ENCODE data around the gene KRTAP24-1. TPM values are rescaled to one million over a fixed set of nuclear protein-coding genes. Genes with fewer than 3 reads are reported as not detected.

The KRTAP24-1 gene
- polyA plus RNA-seq, 1 of the 3 experiments (the other 2 are of a cell fraction) = not detected

DNA sequence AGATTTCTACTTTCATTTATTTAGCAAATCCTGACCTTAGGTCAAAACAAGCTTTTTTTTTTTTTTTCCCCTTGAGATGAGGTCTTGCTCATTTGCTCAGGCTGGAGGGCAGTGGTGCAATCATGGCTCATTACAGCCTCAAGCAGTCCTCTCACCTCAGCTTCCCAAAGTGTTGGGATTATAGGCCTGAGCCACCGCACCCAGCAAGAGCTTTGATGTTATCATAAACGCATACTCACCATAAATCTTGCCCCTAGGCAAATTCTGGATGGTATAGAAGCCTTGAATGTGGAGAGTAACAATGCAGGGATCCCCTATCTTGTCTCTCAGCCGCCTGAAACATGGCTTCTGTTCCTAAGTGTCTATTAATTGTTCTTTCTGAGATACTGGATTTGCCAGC, 42.1 kb downstream of the KRTAP24-1 start:
- H3K27ac ChIP-seq (ENCODE audit: low read depth in 2 of 2, low read length in 1 of 2) = no peak overlapping the region
- 4% methylated on average over 3 of the region's 3 CpGs for WGBS (ENCODE audit: low lambda C conversion rate)
- no peaks in the 10 kb centered on the region for H3K4me1 ChIP-seq (ENCODE audit: control insufficient read depth in 1 of 2, insufficient read depth in 2 of 2, low read depth in 1 of 2, low read length in 1 of 2)
- no peaks in the 10 kb centered on the region for H3F3A ChIP-seq (replicated peaks; ENCODE audit: insufficient read depth)
- no peak overlapping the region for H2AFZ ChIP-seq (ENCODE audit: low read depth)
- no peak overlapping the region for H3K4me3 ChIP-seq (ENCODE audit: low read depth in 2 of 2, low read length in 1 of 2)
- no peaks in the 10 kb centered on the region for H3K9me3 ChIP-seq
- TF ChIP-seq USF2 (IDR thresholded peaks at IDR 0.05; ENCODE audit: borderline replicate concordance, low read depth, low read length) = no peak
- TF ChIP-seq FOXM1 (IDR thresholded peaks at IDR 0.05; ENCODE audit: low read depth) = no peak
- no peak for TF ChIP-seq MXI1 (IDR thresholded peaks at IDR 0.05; ENCODE audit: low read depth, low read length)
- TF ChIP-seq, protein P1, sequence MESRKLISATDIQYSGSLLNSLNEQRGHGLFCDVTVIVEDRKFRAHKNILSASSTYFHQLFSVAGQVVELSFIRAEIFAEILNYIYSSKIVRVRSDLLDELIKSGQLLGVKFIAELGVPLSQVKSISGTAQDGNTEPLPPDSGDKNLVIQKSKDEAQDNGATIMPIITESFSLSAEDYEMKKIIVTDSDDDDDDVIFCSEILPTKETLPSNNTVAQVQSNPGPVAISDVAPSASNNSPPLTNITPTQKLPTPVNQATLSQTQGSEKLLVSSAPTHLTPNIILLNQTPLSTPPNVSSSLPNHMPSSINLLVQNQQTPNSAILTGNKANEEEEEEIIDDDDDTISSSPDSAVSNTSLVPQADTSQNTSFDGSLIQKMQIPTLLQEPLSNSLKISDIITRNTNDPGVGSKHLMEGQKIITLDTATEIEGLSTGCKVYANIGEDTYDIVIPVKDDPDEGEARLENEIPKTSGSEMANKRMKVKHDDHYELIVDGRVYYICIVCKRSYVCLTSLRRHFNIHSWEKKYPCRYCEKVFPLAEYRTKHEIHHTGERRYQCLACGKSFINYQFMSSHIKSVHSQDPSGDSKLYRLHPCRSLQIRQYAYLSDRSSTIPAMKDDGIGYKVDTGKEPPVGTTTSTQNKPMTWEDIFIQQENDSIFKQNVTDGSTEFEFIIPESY (IDR thresholded peaks at IDR 0.05; ENCODE audit: borderline replicate concordance, low read depth) = no peak
- no peak for TF ChIP-seq EP300 (IDR thresholded peaks at IDR 0.05; ENCODE audit: borderline replicate concordance in 1 of 2, low read depth in 1 of 2, low read length in 1 of 2)
- TF ChIP-seq EZH2phosphoT487 (IDR thresholded peaks at IDR 0.05; ENCODE audit: borderline replicate concordance, low read depth) = no peak
- no peak for TF ChIP-seq NRF1 (IDR thresholded peaks at IDR 0.05; ENCODE audit: low read depth, low read length)
- no peak for TF ChIP-seq CTCF (IDR thresholded peaks at IDR 0.05)
- H3K9me2 ChIP-seq = no peaks in the 10 kb centered on the region
- DNase-seq = no peak
- no peak overlapping the region for H3K4me2 ChIP-seq
- H3K79me2 ChIP-seq (ENCODE audit: insufficient read depth) = no peaks in the 10 kb centered on the region
- H4K20me1 ChIP-seq (ENCODE audit: insufficient read depth) = no peaks in the 10 kb centered on the region
- POLR2A ChIA-PET = no interaction called here
- peaks cover 8% of the 10 kb centered on the region; the same call in 1 of the 2 replicates for H3K27me3 ChIP-seq (ENCODE audit: insufficient read depth)
- H3K9ac ChIP-seq = no peak overlapping the region
- H3K36me3 ChIP-seq (replicated peaks in 1 of 2; ENCODE audit: control insufficient read depth in 1 of 2, insufficient read depth in 2 of 2, low read length in 1 of 2) = no peaks in the 10 kb centered on the region
- CTCF ChIA-PET = no interaction called here

DNA sequence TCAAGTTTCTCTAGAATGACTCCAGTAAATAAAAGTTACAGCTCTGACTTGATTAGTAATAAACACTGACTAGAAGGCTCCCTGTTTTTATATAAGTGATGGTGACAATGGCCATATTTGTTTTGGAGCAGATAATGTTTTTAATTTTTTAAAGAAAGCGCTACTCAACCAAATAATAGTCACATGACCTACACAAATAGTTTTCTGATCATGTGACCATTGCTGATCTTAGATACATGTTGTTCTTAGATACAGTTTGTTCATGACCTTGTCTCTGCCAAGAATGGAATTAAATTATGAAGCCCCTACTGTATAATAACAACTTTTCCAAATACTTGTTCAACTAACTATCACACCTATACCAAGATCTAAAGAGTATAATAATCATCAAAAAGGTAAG, 44.6 kb downstream of the KRTAP24-1 start:
- no peak for DNase-seq
- H3K79me2 ChIP-seq (ENCODE audit: insufficient read depth) = no peaks in the 10 kb centered on the region
- CTCF ChIA-PET = no interaction called here
- no peaks in the 10 kb centered on the region for H3K9me2 ChIP-seq
- H2AFZ ChIP-seq (ENCODE audit: low read depth) = no peak overlapping the region
- no peak overlapping the region for H3K4me3 ChIP-seq (ENCODE audit: low read depth in 2 of 2, low read length in 1 of 2)
- H3K9ac ChIP-seq = no peak overlapping the region
- H3K9me3 ChIP-seq = no peaks in the 10 kb centered on the region; the same call in 1 of the 2 replicates
- no peaks in the 10 kb centered on the region for H3K4me1 ChIP-seq (ENCODE audit: control insufficient read depth in 1 of 2, insufficient read depth in 2 of 2, low read depth in 1 of 2, low read length in 1 of 2)
- H3K27ac ChIP-seq (ENCODE audit: low read depth in 2 of 2, low read length in 1 of 2) = no peak overlapping the region
- H4K20me1 ChIP-seq (ENCODE audit: insufficient read depth) = no peaks in the 10 kb centered on the region
- no peaks in the 10 kb centered on the region for H3F3A ChIP-seq (replicated peaks; ENCODE audit: insufficient read depth)
- peaks cover 2% of the 10 kb centered on the region; the same call in 1 of the 2 replicates for H3K27me3 ChIP-seq (ENCODE audit: insufficient read depth)
- 31% methylated on average over 1 of the region's 1 CpG for WGBS (ENCODE audit: low lambda C conversion rate)
- no peaks in the 10 kb centered on the region for H3K36me3 ChIP-seq (replicated peaks in 1 of 2; ENCODE audit: control insufficient read depth in 1 of 2, insufficient read depth in 2 of 2, low read length in 1 of 2)
- POLR2A ChIA-PET = no interaction called here
- H3K4me2 ChIP-seq = no peak overlapping the region
- TF ChIP-seq MEF2A (IDR thresholded peaks at IDR 0.05; ENCODE audit: borderline replicate concordance, low read depth) = no peak
- no peak for TF ChIP-seq MXI1 (IDR thresholded peaks at IDR 0.05; ENCODE audit: low read depth, low read length)
- TF ChIP-seq FOXJ3 (CRISPR knock-in tag; IDR thresholded peaks at IDR 0.05) = no peak
- TF ChIP-seq USF2 (IDR thresholded peaks at IDR 0.05; ENCODE audit: borderline replicate concordance, low read depth, low read length) = no peak
- TF ChIP-seq, protein P2, sequence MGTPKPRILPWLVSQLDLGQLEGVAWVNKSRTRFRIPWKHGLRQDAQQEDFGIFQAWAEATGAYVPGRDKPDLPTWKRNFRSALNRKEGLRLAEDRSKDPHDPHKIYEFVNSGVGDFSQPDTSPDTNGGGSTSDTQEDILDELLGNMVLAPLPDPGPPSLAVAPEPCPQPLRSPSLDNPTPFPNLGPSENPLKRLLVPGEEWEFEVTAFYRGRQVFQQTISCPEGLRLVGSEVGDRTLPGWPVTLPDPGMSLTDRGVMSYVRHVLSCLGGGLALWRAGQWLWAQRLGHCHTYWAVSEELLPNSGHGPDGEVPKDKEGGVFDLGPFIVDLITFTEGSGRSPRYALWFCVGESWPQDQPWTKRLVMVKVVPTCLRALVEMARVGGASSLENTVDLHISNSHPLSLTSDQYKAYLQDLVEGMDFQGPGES (IDR thresholded peaks at IDR 0.05; ENCODE audit: low read depth, low read length) = no peak
- TF ChIP-seq, protein P3, sequence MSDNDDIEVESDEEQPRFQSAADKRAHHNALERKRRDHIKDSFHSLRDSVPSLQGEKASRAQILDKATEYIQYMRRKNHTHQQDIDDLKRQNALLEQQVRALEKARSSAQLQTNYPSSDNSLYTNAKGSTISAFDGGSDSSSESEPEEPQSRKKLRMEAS (IDR thresholded peaks at IDR 0.05; ENCODE audit: low read depth) = no peak
- TF ChIP-seq EZH2phosphoT487 (IDR thresholded peaks at IDR 0.05; ENCODE audit: borderline replicate concordance, low read depth) = no peak
- no peak for TF ChIP-seq TEAD4 (IDR thresholded peaks at IDR 0.05; ENCODE audit: borderline replicate concordance, insufficient read depth)
- no peak for TF ChIP-seq FOSL2 (IDR thresholded peaks at IDR 0.05; ENCODE audit: borderline replicate concordance, low read depth)
- TF ChIP-seq RAD21 (IDR thresholded peaks at IDR 0.05; ENCODE audit: low read length) = no peak
- TF ChIP-seq RCOR1 (IDR thresholded peaks at IDR 0.05; ENCODE audit: low read length) = no peak
- TF ChIP-seq GABPA (IDR thresholded peaks at IDR 0.05; ENCODE audit: low read depth) = no peak
- TF ChIP-seq FOXM1 (IDR thresholded peaks at IDR 0.05; ENCODE audit: low read depth) = no peak
- no peak for TF ChIP-seq YY1 (IDR thresholded peaks at IDR 0.05; ENCODE audit: low read depth)
- TF ChIP-seq EP300 (IDR thresholded peaks at IDR 0.05; ENCODE audit: borderline replicate concordance in 1 of 2, low read depth in 1 of 2, low read length in 1 of 2) = no peak
- no peak for TF ChIP-seq SMC3 (IDR thresholded peaks at IDR 0.05; ENCODE audit: low read depth, low read length)
- TF ChIP-seq RFX5 (IDR thresholded peaks at IDR 0.05; ENCODE audit: low read length) = no peak
- no peak for TF ChIP-seq NFIC (IDR thresholded peaks at IDR 0.05; ENCODE audit: borderline replicate concordance)
